ENCODE results near the gene GNL2.
A peak's percentile ranks its signal among the peaks of the same experiment; 100 is the strongest.

The GNL2 gene

GRCh38 chr1:37595440-37596181, at the start of gene GNL2:
GNL2 (minus strand) TSS chr1:37595937; CDS start chr1:37595822, 115 bp downstream.
- DNase-seq, result peak; percentile 97

GRCh38 chr1:37641059-37641458, 45.3 kb upstream of the GNL2 start:
- no peak for DNase-seq

- DNase-seq, result no peak
Measured at GRCh38 chr1:37636435-37636834, 40.7 kb upstream of the GNL2 start.

- no peak for DNase-seq
Measured at GRCh38 chr1:37634992-37635902, 39.5 kb upstream of the GNL2 start.

GRCh38 chr1:37634244-37634991, 38.7 kb upstream of the GNL2 start, which contains the start of gene RSPO1:
RSPO1 (minus strand) TSS chr1:37634892; CDS start chr1:37629661, 5,231 bp downstream.
- DNase-seq, result no peak

- DNase-seq, result no peak
Measured at GRCh38 chr1:37633938-37634243, 38.2 kb upstream of the GNL2 start.

GRCh38 chr1:37633040-37633937, 37.6 kb upstream of the GNL2 start:
- no peak for DNase-seq

GRCh38 chr1:37631036-37631435, 35.3 kb upstream of the GNL2 start:
- no peak for DNase-seq

GRCh38 chr1:37630426-37631028, 34.8 kb upstream of the GNL2 start:
- DNase-seq, result no peak

- no peak for DNase-seq
Measured at GRCh38 chr1:37629726-37630425, 34.1 kb upstream of the GNL2 start.

- no peak for DNase-seq
Measured at GRCh38 chr1:37629008-37629407, 33.3 kb upstream of the GNL2 start.

GRCh38 chr1:37628026-37628556, 32.4 kb upstream of the GNL2 start:
- DNase-seq, result no peak

GRCh38 chr1:37622131-37622530, 26.4 kb upstream of the GNL2 start:
- DNase-seq, result no peak

- DNase-seq, result no peak
Measured at GRCh38 chr1:37621326-37621870, 25.7 kb upstream of the GNL2 start.

- DNase-seq, result no peak
Measured at GRCh38 chr1:37620707-37621106, 25.0 kb upstream of the GNL2 start.

- DNase-seq, result no peak
Measured at GRCh38 chr1:37616330-37616729, 20.6 kb upstream of the GNL2 start.

GRCh38 chr1:37614105-37614504, 18.4 kb upstream of the GNL2 start:
- no peak for DNase-seq

- DNase-seq, result no peak
Measured at GRCh38 chr1:37612186-37612585, 16.4 kb upstream of the GNL2 start.

GRCh38 chr1:37609994-37610393, 14.3 kb upstream of the GNL2 start:
- DNase-seq, result no peak

GRCh38 chr1:37609002-37609401, 13.3 kb upstream of the GNL2 start:
- no peak for DNase-seq
